Skeletal muscle satellite cell (primary cell): ENCODE results near the gene INTS3.

Experiments used
- H3K27me3 ChIP-seq: 2 replicates; pipeline ENCODE4 v1.7.0; 2013; ENCODE audit warnings: low read length; ENCODE audit not compliant: control insufficient read depth, insufficient read depth
- H3K36me3 ChIP-seq: 2 replicates; pipeline ENCODE4 v1.7.0; 2013; ENCODE audit warnings: mild to moderate bottlenecking, control low read depth, low read length; ENCODE audit not compliant: insufficient read depth
- H3K4me1 ChIP-seq: 2 replicates; pipeline ENCODE4 v1.7.0; 2013; ENCODE audit warnings: low read length; ENCODE audit not compliant: control insufficient read depth, insufficient read depth
- H3K4me2 ChIP-seq: 2 replicates; pipeline ENCODE4 v1.7.0; 2013; ENCODE audit warnings: mild to moderate bottlenecking, low read length
- H3K4me3 ChIP-seq: 2 replicates; pipeline ENCODE4 v1.7.0; 2013; ENCODE audit warnings: low read length
- H3K9ac ChIP-seq: 2 replicates; pipeline ENCODE4 v1.7.0; 2013; ENCODE audit warnings: mild to moderate bottlenecking, low read depth, low read length, moderate library complexity
- H3K9me3 ChIP-seq: replicated peaks from 2 replicates; pipeline ENCODE4 v1.7.0; 2013; ENCODE audit warnings: mild to moderate bottlenecking, control low read depth, low read length

The INTS3 gene

DNA sequence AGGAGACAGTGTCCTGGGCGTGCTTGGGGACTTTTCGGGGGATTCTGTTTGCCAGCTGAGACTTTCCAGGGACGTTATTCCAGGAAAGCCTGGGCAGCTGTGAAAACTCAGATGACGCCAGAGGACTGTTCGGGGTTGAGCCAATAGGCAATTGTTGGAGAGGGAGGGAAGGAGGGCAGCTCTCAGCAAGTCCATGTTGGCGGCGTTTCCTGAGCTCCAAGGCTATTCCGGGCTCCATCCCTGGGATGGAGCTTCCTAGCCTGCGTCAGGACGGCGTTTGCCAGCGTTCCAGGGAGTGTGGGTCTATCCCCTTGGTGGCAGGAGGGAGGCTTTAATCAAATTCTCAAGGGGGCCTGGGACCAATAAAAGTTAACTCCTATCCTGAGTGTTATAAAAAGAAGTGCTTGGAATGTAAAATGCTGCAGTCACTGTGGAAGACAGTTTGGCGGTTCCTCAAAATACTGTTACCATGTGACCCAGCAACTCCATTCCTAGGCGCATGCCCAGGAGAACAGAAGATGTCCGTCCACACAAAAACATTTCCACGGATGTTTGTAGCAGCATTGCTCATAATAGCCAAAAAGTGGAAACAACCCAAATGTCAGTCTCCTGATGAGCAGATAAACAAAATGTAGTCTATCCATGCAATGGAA is 62.6 kb downstream of the INTS3 start:
- Histone ChIP-seq H3K36me3 (no peaks in the 10 kb centered on the region), H3K9ac (peak overlapping the region; percentile 76), H3K4me2 (peak overlapping the region; percentile 76), H3K9me3 (no peaks in the 10 kb centered on the region), H3K4me3 (peak overlapping the region; percentile 54), H3K27me3 (no peaks in the 10 kb centered on the region), H3K4me1 (peaks cover 28% of the 10 kb centered on the region)

DNA sequence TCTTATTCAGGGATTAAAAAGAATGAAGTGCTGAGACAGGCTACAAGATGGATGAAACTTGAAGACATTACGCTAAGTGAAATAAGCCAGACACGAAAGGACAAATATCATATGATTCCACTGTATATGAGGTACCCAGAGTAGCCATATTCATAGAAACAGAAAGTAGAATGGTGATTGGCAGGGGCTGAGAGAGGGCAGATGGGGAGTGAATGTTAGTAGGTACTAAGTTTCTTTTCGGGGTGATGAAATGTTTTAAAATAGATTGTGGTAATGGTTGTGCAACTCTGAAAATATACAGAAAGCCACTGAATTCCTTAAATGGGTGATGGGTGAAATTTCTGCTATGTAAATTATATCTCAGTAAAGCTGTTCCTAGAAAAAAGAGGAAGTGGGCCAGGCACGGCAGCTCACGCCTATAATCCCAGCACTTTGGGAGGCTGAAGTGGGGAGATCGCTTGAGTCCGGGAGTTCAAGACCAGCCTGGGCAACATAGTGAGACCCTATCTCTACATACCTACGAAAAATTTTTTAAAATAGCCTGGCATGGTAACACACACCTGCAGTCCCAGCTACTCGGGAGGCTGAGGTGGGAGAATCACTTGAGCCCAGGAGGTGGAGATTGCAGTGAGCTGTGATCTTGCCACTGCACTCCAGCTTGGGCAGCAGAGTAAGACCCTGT is 63.3 kb downstream of the INTS3 start:
- peak overlapping the region; percentile 54 for H3K4me3 ChIP-seq

DNA sequence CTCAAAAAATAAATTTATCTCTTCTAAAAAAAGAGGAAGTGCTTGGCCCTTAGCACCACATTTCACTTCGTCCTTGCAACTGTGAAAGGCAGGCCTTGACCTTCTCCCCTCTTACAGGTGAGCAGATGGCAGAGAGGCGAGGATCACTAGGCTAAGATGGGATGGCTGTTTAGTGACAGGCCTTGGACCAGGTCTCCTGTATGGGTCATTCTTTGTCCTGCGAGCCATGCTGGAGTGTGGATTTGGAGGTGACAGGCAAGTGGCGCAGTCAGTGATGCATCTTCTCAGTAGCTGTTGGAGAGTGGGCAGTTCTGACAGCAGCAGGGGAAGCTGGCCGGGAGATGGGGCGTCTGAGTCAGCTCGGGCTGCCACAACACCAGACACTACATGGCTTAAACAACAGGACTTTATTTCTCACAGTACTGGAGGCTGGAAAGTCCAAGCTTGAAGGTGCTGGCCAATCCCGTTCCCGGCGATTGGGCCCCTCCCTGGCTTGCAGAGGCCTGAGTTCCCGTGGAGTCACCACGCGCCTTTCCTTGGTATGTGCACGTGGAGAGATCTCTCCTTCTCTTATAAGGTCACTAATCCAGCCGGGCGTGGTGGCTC is 63.9 kb downstream of the INTS3 start:
- Histone ChIP-seq H3K4me1 (peaks cover 28% of the 10 kb centered on the region), H3K9ac (peak overlapping the region; percentile 76), H3K4me2 (peak overlapping the region; percentile 76), H3K4me3 (no peak overlapping the region), H3K9me3 (no peaks in the 10 kb centered on the region), H3K27me3 (no peaks in the 10 kb centered on the region), H3K36me3 (no peaks in the 10 kb centered on the region)

More for the DNA sequence above, 63.3 kb downstream of the INTS3 start:
- Histone ChIP-seq H3K4me2 (peak overlapping the region; percentile 76), H3K4me1 (peaks cover 28% of the 10 kb centered on the region), H3K9me3 (no peaks in the 10 kb centered on the region), H3K27me3 (no peaks in the 10 kb centered on the region), H3K9ac (peak overlapping the region; percentile 76), H3K36me3 (no peaks in the 10 kb centered on the region)

DNA sequence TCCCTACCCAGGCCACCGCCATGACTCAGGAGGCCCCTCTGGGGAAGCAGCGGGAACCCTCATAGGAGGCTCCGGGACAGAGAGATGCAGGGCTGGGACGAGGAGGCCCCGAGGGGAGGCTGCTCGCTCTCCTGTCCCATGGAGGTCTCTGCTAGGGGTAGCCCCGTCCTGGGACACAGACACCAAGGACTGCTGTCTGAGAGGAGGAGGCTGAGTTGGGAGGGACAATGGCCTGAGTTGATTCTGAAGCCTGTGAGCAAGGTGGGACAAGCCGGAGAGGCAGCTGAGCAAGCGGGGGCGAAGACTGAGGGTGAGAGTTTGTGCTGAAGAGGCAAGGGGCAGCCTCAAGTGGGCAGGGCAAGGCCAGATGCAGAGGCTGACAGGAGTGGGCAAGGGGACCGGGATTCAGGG is 64.8 kb downstream of the INTS3 start:
- Histone ChIP-seq H3K4me1 (peaks cover 28% of the 10 kb centered on the region), H3K4me2 (no peak overlapping the region), H3K4me3 (no peak overlapping the region), H3K36me3 (no peaks in the 10 kb centered on the region), H3K27me3 (no peaks in the 10 kb centered on the region), H3K9me3 (no peaks in the 10 kb centered on the region), H3K9ac (no peak overlapping the region)

DNA sequence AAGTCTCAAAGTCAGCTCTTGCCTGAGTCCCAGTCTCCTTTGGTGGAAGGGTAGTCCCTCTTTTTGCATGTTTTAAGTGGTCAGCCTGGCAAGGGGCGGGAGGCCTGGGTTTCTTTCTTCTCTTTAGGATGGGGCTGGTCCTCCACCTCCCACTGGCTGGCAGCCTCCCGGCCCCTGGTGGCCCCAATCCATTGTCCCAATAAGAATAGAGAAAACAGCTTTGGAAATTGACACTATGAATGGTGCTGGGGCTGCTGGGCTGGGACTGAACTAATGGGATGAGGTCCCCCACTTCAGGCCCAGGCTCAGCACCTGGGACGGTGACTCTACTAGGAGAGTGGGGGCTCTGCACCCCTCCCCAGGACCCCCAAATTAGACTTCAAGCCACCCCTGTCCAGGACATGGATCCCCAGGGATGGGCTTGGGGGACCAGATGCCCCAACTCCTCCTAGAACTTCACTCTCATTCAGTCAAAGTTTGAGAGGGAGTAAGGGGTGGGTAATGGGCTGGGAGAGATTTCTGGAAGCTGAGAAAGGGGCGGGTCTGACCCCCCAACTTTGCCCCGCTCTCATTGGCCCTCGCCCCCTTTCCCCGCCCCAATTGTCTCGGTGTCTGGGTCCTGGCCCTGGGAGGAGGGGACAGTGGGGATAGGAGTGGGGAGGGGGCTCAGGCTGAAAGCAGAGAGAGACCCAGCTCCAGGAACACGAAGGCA is 65.6 kb downstream of the INTS3 start:
- Histone ChIP-seq H3K4me3 (no peak overlapping the region), H3K36me3 (no peaks in the 10 kb centered on the region), H3K9me3 (no peaks in the 10 kb centered on the region), H3K9ac (no peak overlapping the region), H3K27me3 (no peaks in the 10 kb centered on the region), H3K4me1 (peaks cover 28% of the 10 kb centered on the region), H3K4me2 (no peak overlapping the region)

DNA sequence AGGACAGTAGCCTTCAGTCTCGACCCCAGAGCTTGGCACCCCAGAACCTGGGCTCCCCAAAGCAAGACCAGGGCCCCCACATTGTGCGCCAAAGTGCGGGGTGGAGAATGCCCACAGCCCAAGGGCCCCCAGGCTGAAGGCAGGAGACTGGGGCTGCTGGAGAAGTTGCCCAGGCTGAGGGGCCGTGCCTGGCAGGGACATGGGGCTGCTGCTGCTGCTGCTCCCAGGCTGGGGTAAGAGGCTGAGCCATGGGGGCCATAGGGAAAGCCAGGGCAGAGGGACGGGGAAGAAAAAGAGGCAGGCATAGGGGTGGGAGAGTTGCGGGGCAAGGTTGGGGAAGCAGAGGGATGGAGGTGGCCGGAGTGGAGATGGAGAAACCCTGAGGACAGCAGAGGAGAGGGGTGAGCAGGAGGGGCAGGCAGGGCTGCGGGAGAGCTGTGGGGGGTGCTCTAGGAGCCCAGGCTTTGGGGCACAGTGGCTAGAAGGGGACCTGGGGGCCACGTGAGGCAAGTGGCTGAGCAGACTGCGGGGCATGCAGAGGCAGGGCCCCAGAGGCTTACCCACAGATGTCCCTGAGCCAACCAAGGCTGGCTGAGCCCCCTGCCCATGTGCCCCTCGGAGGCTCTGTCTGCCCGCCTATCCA is 66.2 kb downstream of the INTS3 start:
- Histone ChIP-seq H3K9ac (no peak overlapping the region), H3K4me2 (no peak overlapping the region), H3K4me3 (no peak overlapping the region), H3K9me3 (no peaks in the 10 kb centered on the region), H3K36me3 (no peaks in the 10 kb centered on the region), H3K27me3 (no peaks in the 10 kb centered on the region), H3K4me1 (peaks cover 28% of the 10 kb centered on the region)

DNA sequence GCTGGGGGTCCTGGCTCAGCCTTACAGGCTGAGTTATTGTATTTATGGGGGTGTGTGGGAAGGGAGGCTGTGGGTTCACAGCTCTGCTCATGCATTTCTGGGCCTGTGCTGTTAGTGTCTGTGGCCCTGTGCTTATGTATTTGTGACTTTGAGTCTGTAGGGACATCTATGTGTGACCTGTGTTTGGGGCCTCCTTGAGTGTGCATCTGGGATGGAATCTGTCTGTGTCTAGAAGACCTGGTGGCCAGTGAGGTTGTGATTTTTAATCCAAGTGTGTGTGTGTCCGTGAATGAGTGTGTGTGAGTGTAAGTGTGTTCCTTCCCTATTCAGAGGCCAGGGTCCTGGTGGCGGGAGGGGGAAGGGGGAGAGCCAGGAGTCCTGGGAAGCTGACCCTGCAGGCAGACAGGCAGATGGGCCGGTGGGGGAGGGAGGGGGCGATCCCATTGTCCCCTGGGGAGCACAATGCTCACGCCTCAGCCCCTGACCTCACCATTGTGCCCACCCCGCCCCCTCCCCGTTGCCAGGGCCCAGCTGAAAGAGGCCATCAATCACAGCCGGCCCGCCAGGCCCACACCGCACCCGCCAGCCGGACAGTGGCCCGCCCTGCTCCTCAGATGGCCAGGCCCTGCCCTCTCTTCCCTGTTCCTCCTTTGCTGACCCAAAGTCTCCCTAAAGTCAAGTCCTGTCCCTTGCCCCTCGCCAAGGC is 66.9 kb downstream of the INTS3 start:
- peaks cover 22% of the 10 kb centered on the region for H3K4me1 ChIP-seq
- H3K4me2 ChIP-seq, result no peak overlapping the region
- no peak overlapping the region for H3K4me3 ChIP-seq
- H3K9me3 ChIP-seq, result no peaks in the 10 kb centered on the region
- no peak overlapping the region for H3K9ac ChIP-seq
- no peaks in the 10 kb centered on the region for H3K27me3 ChIP-seq
- no peaks in the 10 kb centered on the region for H3K36me3 ChIP-seq

DNA sequence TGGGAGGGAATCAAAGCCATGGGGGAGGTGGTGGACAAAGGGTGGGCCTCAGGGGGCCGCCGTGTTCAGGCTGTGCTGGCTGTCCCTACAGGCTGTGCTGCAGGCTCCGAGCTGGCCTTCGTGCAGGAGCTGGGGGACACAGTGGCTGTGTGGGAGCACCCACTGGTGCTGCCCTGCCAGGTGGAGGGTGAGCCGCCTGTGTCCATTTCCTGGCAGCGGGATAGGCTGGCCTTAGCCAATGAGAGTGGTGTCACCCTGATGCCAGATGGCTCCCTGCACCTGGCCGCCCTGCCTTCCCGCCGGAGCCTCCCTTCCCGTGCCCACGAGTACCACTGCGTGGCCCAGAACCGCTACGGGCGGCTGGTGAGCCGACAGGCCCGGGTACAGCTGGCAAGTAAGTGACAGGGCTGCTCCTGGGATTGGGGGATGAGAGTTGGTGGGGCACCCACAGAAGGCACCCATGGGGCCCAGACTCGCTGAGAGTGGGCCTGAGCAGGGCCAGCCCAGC is 67.5 kb downstream of the INTS3 start:
- Histone ChIP-seq H3K4me2 (no peak overlapping the region), H3K9me3 (no peaks in the 10 kb centered on the region), H3K4me1 (peaks cover 16% of the 10 kb centered on the region), H3K36me3 (no peaks in the 10 kb centered on the region), H3K4me3 (no peak overlapping the region), H3K27me3 (no peaks in the 10 kb centered on the region), H3K9ac (no peak overlapping the region)

DNA sequence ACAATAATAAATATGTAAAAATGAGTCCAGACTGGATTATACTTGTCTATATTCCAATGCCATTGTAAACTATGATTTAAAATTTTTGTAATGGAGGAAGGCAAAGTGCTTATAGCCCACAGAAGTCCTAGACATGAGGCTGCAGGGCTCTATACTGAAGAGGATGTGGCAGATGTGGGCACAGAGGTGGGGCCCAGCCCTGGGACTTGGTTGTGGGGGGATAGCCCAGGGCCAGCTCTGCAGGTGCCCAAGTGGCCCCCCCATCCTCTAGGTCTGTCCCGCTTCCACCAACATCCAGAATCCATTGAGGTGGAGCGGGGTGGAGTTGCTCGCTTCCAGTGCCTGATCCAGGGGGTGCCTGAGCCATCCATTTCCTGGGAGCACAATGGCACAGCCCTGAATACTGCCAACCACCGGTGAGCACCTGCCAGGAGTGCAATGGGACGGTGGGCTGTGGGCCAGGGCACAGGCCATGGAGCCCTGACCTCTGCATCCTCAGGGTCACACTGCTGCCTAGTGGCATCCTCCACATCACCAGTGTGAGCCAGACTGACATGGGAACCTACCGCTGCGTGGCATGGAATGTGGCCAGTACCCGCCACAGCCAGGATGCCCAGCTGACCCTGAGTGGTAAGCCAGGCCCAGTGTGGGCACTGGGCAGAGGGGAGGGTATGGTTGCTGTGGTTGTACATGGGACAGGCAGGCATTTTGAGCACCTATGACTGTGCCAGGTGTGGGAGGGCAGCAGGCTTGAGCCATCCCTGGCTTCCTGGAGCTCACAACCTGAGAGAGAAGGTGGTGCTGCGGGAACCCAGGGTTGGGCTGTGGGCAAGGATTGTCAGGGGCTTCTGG is 68.3 kb downstream of the INTS3 start:
- H3K4me1 ChIP-seq, result peaks cover 9% of the 10 kb centered on the region
- no peaks in the 10 kb centered on the region for H3K36me3 ChIP-seq
- no peak overlapping the region for H3K9ac ChIP-seq
- H3K4me2 ChIP-seq, result no peak overlapping the region
- no peaks in the 10 kb centered on the region for H3K9me3 ChIP-seq
- H3K4me3 ChIP-seq, result no peak overlapping the region
- no peaks in the 10 kb centered on the region for H3K27me3 ChIP-seq
